Measurements from ENCODE around the gene ZNF282. TPM values are rescaled to one million over a fixed set of nuclear protein-coding genes. Genes with fewer than 3 reads are reported as not detected.
"Not testable (repeated sequence)": the region's sequence is repeated elsewhere in the genome, so short reads cannot be mapped to it uniquely, and the experiment has no call there.

The ZNF282 gene
- total RNA-seq, 1 donor from 2014 or later = 23.2 TPM

DNA sequence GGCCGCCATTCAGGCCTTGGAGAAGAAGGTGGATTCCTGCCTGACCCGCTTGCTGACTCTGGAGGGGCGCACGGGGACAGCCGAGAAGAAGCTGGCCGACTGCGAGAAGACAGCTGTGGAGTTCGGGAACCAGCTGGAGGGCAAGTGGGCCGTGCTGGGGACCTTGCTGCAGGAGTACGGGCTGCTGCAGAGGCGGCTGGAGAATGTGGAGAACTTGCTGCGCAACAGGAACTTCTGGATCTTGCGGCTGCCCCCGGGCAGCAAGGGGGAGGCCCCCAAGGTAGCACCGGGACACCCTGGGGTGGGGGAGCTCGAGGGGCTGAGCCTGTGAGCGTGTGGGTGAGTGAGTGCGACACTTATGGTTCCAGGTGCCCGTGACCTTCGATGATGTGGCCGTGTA is 71.1 kb downstream of the ZNF282 start:
- Histone ChIP-seq H3K36me3 (ENCODE audit: control insufficient read depth, insufficient read depth, low read length) (peaks cover 18% of the 10 kb centered on the region), H3K4me3 (ENCODE audit: low read depth, low read length) (no peak overlapping the region), H3K27me3 (ENCODE audit: control insufficient read depth, insufficient read depth, low read length) (no peaks in the 10 kb centered on the region)
- FAIRE-seq (no peak), DNase-seq (ENCODE audit: low read depth) (no peak)
- TF ChIP-seq, protein P1, sequence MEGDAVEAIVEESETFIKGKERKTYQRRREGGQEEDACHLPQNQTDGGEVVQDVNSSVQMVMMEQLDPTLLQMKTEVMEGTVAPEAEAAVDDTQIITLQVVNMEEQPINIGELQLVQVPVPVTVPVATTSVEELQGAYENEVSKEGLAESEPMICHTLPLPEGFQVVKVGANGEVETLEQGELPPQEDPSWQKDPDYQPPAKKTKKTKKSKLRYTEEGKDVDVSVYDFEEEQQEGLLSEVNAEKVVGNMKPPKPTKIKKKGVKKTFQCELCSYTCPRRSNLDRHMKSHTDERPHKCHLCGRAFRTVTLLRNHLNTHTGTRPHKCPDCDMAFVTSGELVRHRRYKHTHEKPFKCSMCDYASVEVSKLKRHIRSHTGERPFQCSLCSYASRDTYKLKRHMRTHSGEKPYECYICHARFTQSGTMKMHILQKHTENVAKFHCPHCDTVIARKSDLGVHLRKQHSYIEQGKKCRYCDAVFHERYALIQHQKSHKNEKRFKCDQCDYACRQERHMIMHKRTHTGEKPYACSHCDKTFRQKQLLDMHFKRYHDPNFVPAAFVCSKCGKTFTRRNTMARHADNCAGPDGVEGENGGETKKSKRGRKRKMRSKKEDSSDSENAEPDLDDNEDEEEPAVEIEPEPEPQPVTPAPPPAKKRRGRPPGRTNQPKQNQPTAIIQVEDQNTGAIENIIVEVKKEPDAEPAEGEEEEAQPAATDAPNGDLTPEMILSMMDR (IDR thresholded peaks at IDR 0.05; ENCODE audit: insufficient read depth, low read length, severe bottlenecking) = no peak

DNA sequence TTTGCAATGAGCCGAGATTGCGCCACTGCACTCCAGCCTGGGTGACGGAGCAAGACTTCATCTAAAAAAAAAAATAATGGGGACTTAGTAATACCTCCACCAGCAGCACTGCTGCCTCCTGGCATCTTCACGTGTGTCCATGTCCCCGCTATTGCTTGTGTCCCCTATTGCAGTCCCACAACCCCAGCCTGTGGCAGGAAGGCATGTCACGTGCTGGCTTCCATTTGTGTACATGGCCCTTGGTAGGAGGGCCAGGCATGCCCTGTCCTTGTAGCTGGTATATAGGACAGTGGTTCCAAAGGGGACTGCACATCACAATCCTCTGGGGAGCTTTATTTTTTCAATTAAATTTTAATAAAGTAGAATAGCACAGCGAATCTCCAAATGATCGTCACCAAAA is 72.4 kb downstream of the ZNF282 start:
- H3K27me3 ChIP-seq (ENCODE audit: control insufficient read depth, insufficient read depth, low read length) = no peaks in the 10 kb centered on the region
- TF ChIP-seq, protein P1 (IDR thresholded peaks at IDR 0.05; ENCODE audit: insufficient read depth, low read length, severe bottlenecking) = no peak
- no peak overlapping the region for H3K4me3 ChIP-seq (ENCODE audit: low read depth, low read length)
- no peak for DNase-seq (ENCODE audit: low read depth)
- peaks cover 18% of the 10 kb centered on the region for H3K36me3 ChIP-seq (ENCODE audit: control insufficient read depth, insufficient read depth, low read length)
- no peak for FAIRE-seq

DNA sequence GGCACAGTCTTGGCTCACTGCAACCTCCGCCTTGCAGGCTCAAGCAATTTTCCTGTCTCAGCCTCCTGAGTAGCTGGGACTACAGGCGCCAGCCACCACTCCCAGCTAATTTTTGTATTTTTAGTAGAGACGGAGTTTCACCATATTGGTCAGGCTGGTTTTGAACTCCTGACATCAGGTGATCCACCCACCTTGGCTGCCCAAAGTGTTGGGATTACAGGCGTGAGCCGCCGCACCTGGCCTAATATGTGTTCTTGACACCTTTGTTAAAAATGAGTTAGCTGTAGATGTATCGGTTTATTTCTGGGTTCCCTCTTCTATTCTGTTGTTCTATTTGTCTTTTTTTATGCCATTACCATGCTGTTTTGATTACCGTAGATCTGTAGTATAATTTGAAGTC is 79.1 kb downstream of the ZNF282 start:
- not testable (repeated sequence) for FAIRE-seq; H3K27me3 ChIP-seq (ENCODE audit: control insufficient read depth, insufficient read depth, low read length); H3K4me3 ChIP-seq (ENCODE audit: low read depth, low read length); DNase-seq (ENCODE audit: low read depth)
- peaks cover 10% of the 10 kb centered on the region for H3K36me3 ChIP-seq (ENCODE audit: control insufficient read depth, insufficient read depth, low read length)

Other genes starting within 250 kb of the ZNF282 start
- 219 and 414 TPM in 2 replicates for gene PDIA4, start 167.0 kb upstream of the ZNF282 start, total RNA-seq
- gene ZNF786, start 104.8 kb upstream of the ZNF282 start, total RNA-seq = 8.4 and 9.0 TPM in 2 replicates
- 3.7 TPM in 2 replicates for gene ZNF425, start 69.2 kb upstream of the ZNF282 start, total RNA-seq
- 10.0 and 12.5 TPM in 2 replicates for gene ZNF398, start 48.1 kb upstream of the ZNF282 start, total RNA-seq
- 5.8 and 6.1 TPM in 2 replicates for gene ZNF212, start 44.1 kb downstream of the ZNF282 start, total RNA-seq
- gene ZNF783, start 66.7 kb downstream of the ZNF282 start, total RNA-seq = 9.5 and 11.3 TPM in 2 replicates